Testis (tissue), 2 donors: ENCODE results near the gene MAP3K12.

Experiments used
- CTCF ChIP-seq, 3 experiments: fragments of 450-650 bp in 2 of 3; fragments of 200-600 bp in 1 of 3; sonication (generic) in 1 of 3; IDR thresholded peaks; one replicate each; pipeline ENCODE4 v1.5.1; 2016 to 2019; ENCODE audit warnings: antibody characterized with exemption in 3 of 3, mild to moderate bottlenecking in 2 of 3, moderate library complexity in 1 of 3
- POLR2A ChIP-seq: fragments of 450-650 bp; IDR thresholded peaks from one replicate; pipeline ENCODE4 v1.6.1; 2017; ENCODE audit warnings: antibody characterized with exemption, mild to moderate bottlenecking, moderate library complexity

DNA sequence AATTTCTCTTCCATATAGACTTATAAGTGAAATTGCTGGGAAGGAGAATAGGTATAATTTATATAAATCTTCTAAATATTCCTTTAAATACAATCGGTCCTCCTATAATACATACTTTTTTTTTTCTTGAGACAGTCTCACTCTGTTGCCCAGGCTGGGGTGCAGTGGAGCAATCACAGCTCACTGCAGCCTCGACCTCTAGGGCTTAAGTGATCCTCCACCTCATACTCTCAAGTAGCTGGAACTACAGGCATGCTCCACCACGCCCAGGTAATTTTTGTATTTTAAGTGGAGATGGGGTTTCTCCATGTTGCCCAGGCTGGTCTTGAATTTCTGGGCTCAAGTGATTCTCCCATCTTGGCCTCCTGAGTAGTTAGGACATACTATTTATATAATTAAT, 37.7 kb upstream of the MAP3K12 start:
- no peak for TF ChIP-seq CTCF (IDR thresholded peaks at IDR 0.05)
- TF ChIP-seq POLR2A = no peak
